GM18861 (cell line): Measurements from ENCODE around the gene NECTIN2.
"Not testable (repeated sequence)": the region's sequence is repeated elsewhere in the genome, so short reads cannot be mapped to it uniquely, and the experiment has no call there.

Experiments
- ATAC-seq: cut with Tn5 transposase; IDR thresholded peaks from one replicate; pipeline ENCODE4 v1.9.1; 2021; ENCODE audit not compliant: unreplicated experiment

NECTIN2 gene

GRCh38 chr19:44816301-44816700 lies 29.8 kb upstream of the NECTIN2 start:
- ATAC-seq, result no peak

GRCh38 chr19:44817725-44818465 lies 28.2 kb upstream of the NECTIN2 start:
- no peak for ATAC-seq

- ATAC-seq, result no peak
Observed at GRCh38 chr19:44818466-44819031, 27.5 kb upstream of the NECTIN2 start.

- no peak for ATAC-seq
Observed at GRCh38 chr19:44819246-44819832, 26.8 kb upstream of the NECTIN2 start.

GRCh38 chr19:44820648-44821609 lies 25.2 kb upstream of the NECTIN2 start:
- no peak for ATAC-seq

GRCh38 chr19:44822177-44822576 lies 23.9 kb upstream of the NECTIN2 start:
- no peak for ATAC-seq

GRCh38 chr19:44822670-44823372 lies 23.3 kb upstream of the NECTIN2 start:
- ATAC-seq, result no peak

- ATAC-seq, result no peak
Observed at GRCh38 chr19:44823373-44823698, 22.8 kb upstream of the NECTIN2 start.

GRCh38 chr19:44824761-44825160 lies 21.3 kb upstream of the NECTIN2 start:
- ATAC-seq, result no peak

GRCh38 chr19:44832875-44833274 lies 13.2 kb upstream of the NECTIN2 start:
- not testable (repeated sequence) for ATAC-seq

- ATAC-seq, result not testable (repeated sequence)
Observed at GRCh38 chr19:44834399-44834798, 11.7 kb upstream of the NECTIN2 start.

- ATAC-seq, result no peak
Observed at GRCh38 chr19:44839276-44839675, 6.8 kb upstream of the NECTIN2 start.

GRCh38 chr19:44840811-44841210 lies 5.3 kb upstream of the NECTIN2 start:
- ATAC-seq, result no peak

GRCh38 chr19:44841231-44841630 lies 4.9 kb upstream of the NECTIN2 start:
- no peak for ATAC-seq

- ATAC-seq, result no peak
Observed at GRCh38 chr19:44845286-44845611, 848 bp upstream of the NECTIN2 start.

- no peak for ATAC-seq
Observed at GRCh38 chr19:44846455-44847143, 502 bp downstream of the NECTIN2 start.

GRCh38 chr19:44847144-44848035 lies 1.3 kb downstream of the NECTIN2 start:
- no peak for ATAC-seq

GRCh38 chr19:44848036-44848811 lies 2.1 kb downstream of the NECTIN2 start:
- no peak for ATAC-seq
